WTC11 (cell line): ENCODE data around the gene FNDC3B. TPM values are rescaled to one million over a fixed set of nuclear protein-coding genes. Genes with fewer than 3 reads are reported as not detected.

Experiments
- ATAC-seq: fragments of 200-7000 bp; cut with Tn5 transposase; 2 replicates; pipeline ENCODE4 v1.10.0; 2021; ENCODE audit warnings: mild to moderate bottlenecking, moderate library complexity
- CTCF ChIA-PET: fragments of 300-600 bp; sonication (Branson Sonifier 250); formaldehyde crosslinking; loops from one replicate; lab custom pipeline; 2021; ENCODE audit warnings: antibody characterized with exemption; lab: Charles Lee
- POLR2A ChIA-PET: fragments of 350-600 bp; sonication (Branson Sonifier 250); formaldehyde crosslinking; loops from one replicate; lab custom pipeline; 2021; ENCODE audit warnings: antibody characterized with exemption; lab: Charles Lee
- DNase-seq: peaks from one replicate; pipeline ENCODE4 v3.0.0; 2021; ENCODE audit warnings: low spot score
- H3K27ac Mint-ChIP-seq: 2 replicates; pipeline ENCODE4 v1.8.0; 2021; ENCODE audit warnings: mixed read lengths
- H3K27me3 Mint-ChIP-seq: 2 replicates; pipeline ENCODE4 v1.8.0; 2021; ENCODE audit warnings: low read depth, mild to moderate bottlenecking, moderate library complexity, mixed read lengths
- H3K36me3 Mint-ChIP-seq: 2 replicates; pipeline ENCODE4 v1.8.0; 2021; ENCODE audit warnings: mixed read lengths
- H3K4me1 Mint-ChIP-seq: 2 replicates; pipeline ENCODE4 v1.8.0; 2022; ENCODE audit warnings: mixed read lengths
- H3K4me3 Mint-ChIP-seq: 2 replicates; pipeline ENCODE4 v1.8.0; 2021; ENCODE audit warnings: mild to moderate bottlenecking, moderate library complexity, mixed read lengths
- H3K9me3 Mint-ChIP-seq: 2 replicates; pipeline ENCODE4 v1.8.0; 2021; ENCODE audit warnings: mixed read lengths
- CREB1 ChIP-seq: sonication (generic); formaldehyde crosslinking; IDR thresholded peaks from 2 replicates; pipeline ENCODE4 v1.8.0; 2023; ENCODE audit warnings: mild to moderate bottlenecking, missing genetic modification reagents
- CREM ChIP-seq: sonication (generic); formaldehyde crosslinking; IDR thresholded peaks from 2 replicates; pipeline ENCODE4 v1.8.1; 2022; ENCODE audit warnings: mild to moderate bottlenecking, missing genetic modification reagents, moderate library complexity
- ELF4 ChIP-seq: sonication (generic); formaldehyde crosslinking; IDR thresholded peaks from 2 replicates; pipeline ENCODE4 v1.8.1; 2022; ENCODE audit warnings: low read depth, mild to moderate bottlenecking, moderate library complexity, missing genetic modification reagents
- ETV6 ChIP-seq: sonication (generic); formaldehyde crosslinking; IDR thresholded peaks from 2 replicates; pipeline ENCODE4 v1.8.1; 2022; ENCODE audit warnings: mild to moderate bottlenecking, missing genetic modification reagents
- GABPB1 ChIP-seq: sonication (generic); formaldehyde crosslinking; IDR thresholded peaks from 2 replicates; pipeline ENCODE4 v1.8.1; 2023; ENCODE audit warnings: mild to moderate bottlenecking, missing genetic modification reagents
- NFYB ChIP-seq: sonication (generic); formaldehyde crosslinking; conservative IDR thresholded peaks from 2 replicates; pipeline ENCODE4 v1.8.0; 2022; ENCODE audit warnings: low read depth, missing genetic modification reagents
- SMAD4 ChIP-seq: sonication (generic); formaldehyde crosslinking; IDR thresholded peaks from 2 replicates; pipeline ENCODE4 v1.8.0; 2022; ENCODE audit warnings: mild to moderate bottlenecking, missing genetic modification reagents
- ZBTB21 ChIP-seq: sonication (generic); formaldehyde crosslinking; IDR thresholded peaks from 2 replicates; pipeline ENCODE4 v1.8.1; 2023; ENCODE audit warnings: mild to moderate bottlenecking, missing genetic modification reagents, borderline replicate concordance
- ZNF121 ChIP-seq: sonication (generic); formaldehyde crosslinking; IDR thresholded peaks from 2 replicates; pipeline ENCODE4 v1.8.0; 2023; ENCODE audit warnings: missing genetic modification reagents
- total RNA-seq: library from RNA; stranded (reverse); gene quantifications from 3 replicates; pipeline ENCODE4 v1.2.3, GENCODE V29; 2021
- TF ChIP-seq, protein P1 (sequence below): fragments of 250-450 bp; sonication (Bioruptor Pico); IDR thresholded peaks from 2 replicates; pipeline ENCODE4 v1.9.0; 2021; ENCODE audit warnings: mild to moderate bottlenecking, borderline replicate concordance
- TF ChIP-seq, protein P2 (sequence below): sonication (generic); formaldehyde crosslinking; IDR thresholded peaks from 2 replicates; pipeline ENCODE4 v1.8.0; 2022; ENCODE audit warnings: mild to moderate bottlenecking, missing genetic modification reagents
- TF ChIP-seq, protein P3 (sequence below): fragments of 250-450 bp; sonication (Bioruptor Pico); IDR thresholded peaks from 2 replicates; pipeline ENCODE4 v2.1.2; 2022; ENCODE audit warnings: mild to moderate bottlenecking, moderate library complexity
- TF ChIP-seq, protein P4 (sequence below): sonication (generic); formaldehyde crosslinking; IDR thresholded peaks from 2 replicates; pipeline ENCODE4 v1.8.0; 2022; ENCODE audit warnings: mild to moderate bottlenecking, missing genetic modification reagents
- TF ChIP-seq, protein P5 (sequence below): fragments of 250-450 bp; sonication (Bioruptor Pico); IDR thresholded peaks from 2 replicates; pipeline ENCODE4 v1.8.0; 2021; ENCODE audit warnings: mild to moderate bottlenecking
- TF ChIP-seq, protein P6 (sequence below): sonication (generic); formaldehyde crosslinking; IDR thresholded peaks from 2 replicates; pipeline ENCODE4 v1.8.1; 2023; ENCODE audit warnings: mild to moderate bottlenecking, missing genetic modification reagents, borderline replicate concordance
- TF ChIP-seq, protein P7 (sequence below): sonication (generic); formaldehyde crosslinking; IDR thresholded peaks from 2 replicates; pipeline ENCODE4 v1.8.0; 2022; ENCODE audit warnings: mild to moderate bottlenecking, missing genetic modification reagents

Gene FNDC3B
- total RNA-seq, 1 experiment from 2014 or later = 42.8 TPM

DNA sequence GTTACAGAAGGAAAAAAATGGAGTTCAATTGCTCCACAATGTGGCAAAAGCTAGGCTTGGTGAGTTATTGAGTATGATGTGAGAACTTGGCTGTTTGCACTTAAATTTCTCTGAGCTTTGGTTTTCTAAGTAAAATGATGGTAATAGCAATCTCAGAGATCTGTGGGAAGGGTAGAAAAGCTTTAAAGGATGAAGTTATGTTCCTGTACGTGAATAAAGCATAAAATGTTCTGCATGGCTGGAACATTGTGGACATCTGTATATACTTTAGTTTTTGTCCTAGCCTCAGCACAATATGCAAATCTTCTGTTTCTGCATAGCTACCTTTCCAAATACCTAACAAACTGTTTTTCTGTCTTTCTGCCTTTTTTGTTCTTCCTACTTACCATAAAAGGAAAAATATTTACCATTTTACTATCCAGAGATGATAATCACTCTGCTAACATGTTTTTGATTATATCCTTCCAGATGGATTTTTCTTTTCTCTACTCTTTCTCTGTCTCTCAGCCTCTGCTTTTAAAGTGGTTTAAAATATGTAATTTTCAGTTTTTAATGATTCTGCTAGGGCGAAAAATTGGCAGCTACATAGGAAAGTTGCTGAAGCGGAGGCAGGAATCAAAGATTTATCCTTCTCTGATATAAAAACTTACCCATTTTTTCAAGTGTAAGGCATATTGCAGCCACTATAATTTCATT, 188.1 kb downstream of the FNDC3B start:
- Mint-ChIP-seq H3K9me3 (peaks cover 5% of the 10 kb centered on the region; the same call in 1 of the 2 replicates), H3K36me3 (peaks cover 7% of the 10 kb centered on the region; the same call in 1 of the 2 replicates), H3K27me3 (no peaks in the 10 kb centered on the region), H3K27ac (0 out of 2 replicates have a peak overlapping the region, but pooled peaks have one; percentile 71), H3K4me1 (peaks cover 40% of the 10 kb centered on the region), H3K4me3 (no peak overlapping the region)
- CTCF ChIA-PET = interaction anchor here (0.5 kb wide), 1 partner anchor 219 kb away, joined by 3 read pairs; no protein-coding TSS in a partner anchor
- DNase-seq (no peak), ATAC-seq (no peak)
- POLR2A ChIA-PET = no interaction called here
- TF ChIP-seq, protein P1, sequence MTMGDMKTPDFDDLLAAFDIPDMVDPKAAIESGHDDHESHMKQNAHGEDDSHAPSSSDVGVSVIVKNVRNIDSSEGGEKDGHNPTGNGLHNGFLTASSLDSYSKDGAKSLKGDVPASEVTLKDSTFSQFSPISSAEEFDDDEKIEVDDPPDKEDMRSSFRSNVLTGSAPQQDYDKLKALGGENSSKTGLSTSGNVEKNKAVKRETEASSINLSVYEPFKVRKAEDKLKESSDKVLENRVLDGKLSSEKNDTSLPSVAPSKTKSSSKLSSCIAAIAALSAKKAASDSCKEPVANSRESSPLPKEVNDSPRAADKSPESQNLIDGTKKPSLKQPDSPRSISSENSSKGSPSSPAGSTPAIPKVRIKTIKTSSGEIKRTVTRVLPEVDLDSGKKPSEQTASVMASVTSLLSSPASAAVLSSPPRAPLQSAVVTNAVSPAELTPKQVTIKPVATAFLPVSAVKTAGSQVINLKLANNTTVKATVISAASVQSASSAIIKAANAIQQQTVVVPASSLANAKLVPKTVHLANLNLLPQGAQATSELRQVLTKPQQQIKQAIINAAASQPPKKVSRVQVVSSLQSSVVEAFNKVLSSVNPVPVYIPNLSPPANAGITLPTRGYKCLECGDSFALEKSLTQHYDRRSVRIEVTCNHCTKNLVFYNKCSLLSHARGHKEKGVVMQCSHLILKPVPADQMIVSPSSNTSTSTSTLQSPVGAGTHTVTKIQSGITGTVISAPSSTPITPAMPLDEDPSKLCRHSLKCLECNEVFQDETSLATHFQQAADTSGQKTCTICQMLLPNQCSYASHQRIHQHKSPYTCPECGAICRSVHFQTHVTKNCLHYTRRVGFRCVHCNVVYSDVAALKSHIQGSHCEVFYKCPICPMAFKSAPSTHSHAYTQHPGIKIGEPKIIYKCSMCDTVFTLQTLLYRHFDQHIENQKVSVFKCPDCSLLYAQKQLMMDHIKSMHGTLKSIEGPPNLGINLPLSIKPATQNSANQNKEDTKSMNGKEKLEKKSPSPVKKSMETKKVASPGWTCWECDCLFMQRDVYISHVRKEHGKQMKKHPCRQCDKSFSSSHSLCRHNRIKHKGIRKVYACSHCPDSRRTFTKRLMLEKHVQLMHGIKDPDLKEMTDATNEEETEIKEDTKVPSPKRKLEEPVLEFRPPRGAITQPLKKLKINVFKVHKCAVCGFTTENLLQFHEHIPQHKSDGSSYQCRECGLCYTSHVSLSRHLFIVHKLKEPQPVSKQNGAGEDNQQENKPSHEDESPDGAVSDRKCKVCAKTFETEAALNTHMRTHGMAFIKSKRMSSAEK (CRISPR knock-in tag) = no peak
- TF ChIP-seq, protein P2, sequence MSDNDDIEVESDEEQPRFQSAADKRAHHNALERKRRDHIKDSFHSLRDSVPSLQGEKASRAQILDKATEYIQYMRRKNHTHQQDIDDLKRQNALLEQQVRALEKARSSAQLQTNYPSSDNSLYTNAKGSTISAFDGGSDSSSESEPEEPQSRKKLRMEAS = no peak
- TF ChIP-seq, protein P3, sequence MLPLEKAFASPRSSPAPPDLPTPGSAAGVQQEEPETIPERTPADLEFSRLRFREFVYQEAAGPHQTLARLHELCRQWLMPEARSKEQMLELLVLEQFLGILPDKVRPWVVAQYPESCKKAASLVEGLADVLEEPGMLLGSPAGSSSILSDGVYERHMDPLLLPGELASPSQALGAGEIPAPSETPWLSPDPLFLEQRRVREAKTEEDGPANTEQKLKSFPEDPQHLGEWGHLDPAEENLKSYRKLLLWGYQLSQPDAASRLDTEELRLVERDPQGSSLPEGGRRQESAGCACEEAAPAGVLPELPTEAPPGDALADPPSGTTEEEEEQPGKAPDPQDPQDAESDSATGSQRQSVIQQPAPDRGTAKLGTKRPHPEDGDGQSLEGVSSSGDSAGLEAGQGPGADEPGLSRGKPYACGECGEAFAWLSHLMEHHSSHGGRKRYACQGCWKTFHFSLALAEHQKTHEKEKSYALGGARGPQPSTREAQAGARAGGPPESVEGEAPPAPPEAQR (CRISPR knock-in tag) = no peak
- TF ChIP-seq GABPB1 (no peak), NFYB (CRISPR knock-in tag) (no peak), ETV6 (CRISPR knock-in tag) (no peak), CREM (CRISPR knock-in tag) (no peak)
- TF ChIP-seq, protein P4, sequence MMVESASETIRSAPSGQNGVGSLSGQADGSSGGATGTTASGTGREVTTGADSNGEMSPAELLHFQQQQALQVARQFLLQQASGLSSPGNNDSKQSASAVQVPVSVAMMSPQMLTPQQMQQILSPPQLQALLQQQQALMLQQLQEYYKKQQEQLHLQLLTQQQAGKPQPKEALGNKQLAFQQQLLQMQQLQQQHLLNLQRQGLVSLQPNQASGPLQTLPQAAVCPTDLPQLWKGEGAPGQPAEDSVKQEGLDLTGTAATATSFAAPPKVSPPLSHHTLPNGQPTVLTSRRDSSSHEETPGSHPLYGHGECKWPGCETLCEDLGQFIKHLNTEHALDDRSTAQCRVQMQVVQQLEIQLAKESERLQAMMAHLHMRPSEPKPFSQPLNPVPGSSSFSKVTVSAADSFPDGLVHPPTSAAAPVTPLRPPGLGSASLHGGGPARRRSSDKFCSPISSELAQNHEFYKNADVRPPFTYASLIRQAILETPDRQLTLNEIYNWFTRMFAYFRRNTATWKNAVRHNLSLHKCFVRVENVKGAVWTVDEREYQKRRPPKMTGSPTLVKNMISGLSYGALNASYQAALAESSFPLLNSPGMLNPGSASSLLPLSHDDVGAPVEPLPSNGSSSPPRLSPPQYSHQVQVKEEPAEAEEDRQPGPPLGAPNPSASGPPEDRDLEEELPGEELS = no peak

DNA sequence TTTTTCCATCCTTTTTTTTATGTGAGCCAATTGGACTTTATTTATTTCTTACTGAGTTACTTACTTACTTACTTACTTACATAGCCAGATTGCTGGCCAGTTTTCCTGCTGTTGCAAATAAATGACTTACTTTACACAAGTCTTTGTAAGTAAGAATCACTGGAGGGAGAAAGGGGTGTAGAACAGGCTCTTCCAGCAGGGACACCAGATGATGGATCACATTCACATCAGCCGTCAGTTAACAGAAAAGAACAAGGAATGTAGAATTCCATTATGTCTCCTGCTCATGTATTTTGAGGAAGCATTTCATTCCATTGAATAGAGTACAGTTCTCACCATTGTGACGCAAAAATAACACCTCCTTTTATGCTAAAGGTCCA, 188.6 kb downstream of the FNDC3B start:
- H3K4me3 Mint-ChIP-seq = no peak overlapping the region
- POLR2A ChIA-PET = no interaction called here
- DNase-seq = no peak
- H3K27me3 Mint-ChIP-seq = no peaks in the 10 kb centered on the region
- 0 out of 2 replicates have a peak overlapping the region, but pooled peaks have one; percentile 71 for H3K27ac Mint-ChIP-seq
- H3K4me1 Mint-ChIP-seq = peaks cover 38% of the 10 kb centered on the region
- ATAC-seq = peak; percentile 41; the same call in 1 of the 2 replicates
- peaks cover 7% of the 10 kb centered on the region; the same call in 1 of the 2 replicates for H3K36me3 Mint-ChIP-seq
- H3K9me3 Mint-ChIP-seq = peaks cover 5% of the 10 kb centered on the region; the same call in 1 of the 2 replicates
- CTCF ChIA-PET = no interaction called here
- TF ChIP-seq, protein P4 = no peak
- TF ChIP-seq, protein P5, sequence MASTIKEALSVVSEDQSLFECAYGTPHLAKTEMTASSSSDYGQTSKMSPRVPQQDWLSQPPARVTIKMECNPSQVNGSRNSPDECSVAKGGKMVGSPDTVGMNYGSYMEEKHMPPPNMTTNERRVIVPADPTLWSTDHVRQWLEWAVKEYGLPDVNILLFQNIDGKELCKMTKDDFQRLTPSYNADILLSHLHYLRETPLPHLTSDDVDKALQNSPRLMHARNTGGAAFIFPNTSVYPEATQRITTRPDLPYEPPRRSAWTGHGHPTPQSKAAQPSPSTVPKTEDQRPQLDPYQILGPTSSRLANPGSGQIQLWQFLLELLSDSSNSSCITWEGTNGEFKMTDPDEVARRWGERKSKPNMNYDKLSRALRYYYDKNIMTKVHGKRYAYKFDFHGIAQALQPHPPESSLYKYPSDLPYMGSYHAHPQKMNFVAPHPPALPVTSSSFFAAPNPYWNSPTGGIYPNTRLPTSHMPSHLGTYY (CRISPR knock-in tag) = no peak
- TF ChIP-seq ELF4 (CRISPR knock-in tag) = no peak
- TF ChIP-seq SMAD4 (CRISPR knock-in tag) = no peak
- TF ChIP-seq, protein P6, sequence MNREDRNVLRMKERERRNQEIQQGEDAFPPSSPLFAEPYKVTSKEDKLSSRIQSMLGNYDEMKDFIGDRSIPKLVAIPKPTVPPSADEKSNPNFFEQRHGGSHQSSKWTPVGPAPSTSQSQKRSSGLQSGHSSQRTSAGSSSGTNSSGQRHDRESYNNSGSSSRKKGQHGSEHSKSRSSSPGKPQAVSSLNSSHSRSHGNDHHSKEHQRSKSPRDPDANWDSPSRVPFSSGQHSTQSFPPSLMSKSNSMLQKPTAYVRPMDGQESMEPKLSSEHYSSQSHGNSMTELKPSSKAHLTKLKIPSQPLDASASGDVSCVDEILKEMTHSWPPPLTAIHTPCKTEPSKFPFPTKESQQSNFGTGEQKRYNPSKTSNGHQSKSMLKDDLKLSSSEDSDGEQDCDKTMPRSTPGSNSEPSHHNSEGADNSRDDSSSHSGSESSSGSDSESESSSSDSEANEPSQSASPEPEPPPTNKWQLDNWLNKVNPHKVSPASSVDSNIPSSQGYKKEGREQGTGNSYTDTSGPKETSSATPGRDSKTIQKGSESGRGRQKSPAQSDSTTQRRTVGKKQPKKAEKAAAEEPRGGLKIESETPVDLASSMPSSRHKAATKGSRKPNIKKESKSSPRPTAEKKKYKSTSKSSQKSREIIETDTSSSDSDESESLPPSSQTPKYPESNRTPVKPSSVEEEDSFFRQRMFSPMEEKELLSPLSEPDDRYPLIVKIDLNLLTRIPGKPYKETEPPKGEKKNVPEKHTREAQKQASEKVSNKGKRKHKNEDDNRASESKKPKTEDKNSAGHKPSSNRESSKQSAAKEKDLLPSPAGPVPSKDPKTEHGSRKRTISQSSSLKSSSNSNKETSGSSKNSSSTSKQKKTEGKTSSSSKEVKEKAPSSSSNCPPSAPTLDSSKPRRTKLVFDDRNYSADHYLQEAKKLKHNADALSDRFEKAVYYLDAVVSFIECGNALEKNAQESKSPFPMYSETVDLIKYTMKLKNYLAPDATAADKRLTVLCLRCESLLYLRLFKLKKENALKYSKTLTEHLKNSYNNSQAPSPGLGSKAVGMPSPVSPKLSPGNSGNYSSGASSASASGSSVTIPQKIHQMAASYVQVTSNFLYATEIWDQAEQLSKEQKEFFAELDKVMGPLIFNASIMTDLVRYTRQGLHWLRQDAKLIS (CRISPR knock-in tag) = no peak
- TF ChIP-seq ZNF121 = no peak
- TF ChIP-seq CREB1 (CRISPR knock-in tag) = no peak
- TF ChIP-seq, protein P7, sequence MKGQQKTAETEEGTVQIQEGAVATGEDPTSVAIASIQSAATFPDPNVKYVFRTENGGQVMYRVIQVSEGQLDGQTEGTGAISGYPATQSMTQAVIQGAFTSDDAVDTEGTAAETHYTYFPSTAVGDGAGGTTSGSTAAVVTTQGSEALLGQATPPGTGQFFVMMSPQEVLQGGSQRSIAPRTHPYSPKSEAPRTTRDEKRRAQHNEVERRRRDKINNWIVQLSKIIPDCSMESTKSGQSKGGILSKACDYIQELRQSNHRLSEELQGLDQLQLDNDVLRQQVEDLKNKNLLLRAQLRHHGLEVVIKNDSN = no peak
- TF ChIP-seq ZBTB21 (CRISPR knock-in tag) = no peak
